Suprapubic skin (tissue), 4 donors: ENCODE measurements around the gene TRIM66. TPM values are rescaled to one million over a fixed set of nuclear protein-coding genes. Genes with fewer than 3 reads are reported as not detected.

Experiments
- DNase-seq, 2 donors: peaks; one replicate each; pipeline ENCODE4 v3.0.0-alpha.2; 2019; ENCODE audit warnings: low spot score in 2 of 2
- H3K27ac ChIP-seq: fragments of 200-600 bp; sonication (generic); one replicate; pipeline ENCODE4 v1.5.1; 2019
- H3K27me3 ChIP-seq: fragments of 200-600 bp; sonication (generic); one replicate; pipeline ENCODE4 v1.5.1; 2019
- H3K36me3 ChIP-seq: fragments of 200-600 bp; sonication (generic); one replicate; pipeline ENCODE4 v1.5.1; 2019
- H3K4me1 ChIP-seq: fragments of 200-600 bp; sonication (generic); one replicate; pipeline ENCODE4 v1.5.1; 2019
- H3K4me3 ChIP-seq: fragments of 200-600 bp; sonication (generic); one replicate; pipeline ENCODE4 v1.5.1; 2019; ENCODE audit warnings: mild to moderate bottlenecking
- H3K9me3 ChIP-seq: fragments of 200-600 bp; sonication (generic); one replicate; pipeline ENCODE4 v1.5.1; 2019
- CTCF ChIP-seq, 2 donors: fragments of 200-600 bp in 1 of 2; fragments of 450-650 bp in 1 of 2; sonication (generic) in 1 of 2; IDR thresholded peaks; one replicate each; pipeline ENCODE4 v1.5.1; 2016 to 2019; ENCODE audit warnings: antibody characterized with exemption in 2 of 2, mild to moderate bottlenecking in 1 of 2, moderate library complexity in 1 of 2
- EP300 ChIP-seq: sonication (generic); formaldehyde crosslinking; IDR thresholded peaks from one replicate; pipeline ENCODE4 v1.6.1; 2017; ENCODE audit warnings: antibody characterized with exemption
- POLR2A ChIP-seq, 2 donors: fragments of 450-650 bp; IDR thresholded peaks; one replicate each; pipeline ENCODE4 v1.6.1; 2017; ENCODE audit warnings: antibody characterized with exemption in 2 of 2, mild to moderate bottlenecking in 2 of 2, moderate library complexity in 2 of 2
- POLR2AphosphoS5 ChIP-seq, 3 donors: sonication (generic); formaldehyde crosslinking; IDR thresholded peaks; one replicate each; pipeline ENCODE4 v1.6.1; 2017; ENCODE audit warnings: antibody characterized with exemption in 3 of 3
- WGBS: methylation state at CpG from one replicate; pipeline ENCODE4 v1.1.5; 2018; 5-methylcytosine and 5-hydroxymethylcytosine counted together
- total RNA-seq, 4 donors: library from RNA; depleted of rRNA; stranded (reverse); fragments of >200 nt; gene quantifications; one replicate each; pipeline ENCODE4 v1.1.0, GENCODE V29; 2016

The TRIM66 gene
- total RNA-seq, 4 donors from 2014 or later, result 9.9 to 20.3 (median 11.7) TPM

GRCh38 chr11:8721609-8722500 is 39.4 kb upstream of the TRIM66 start:
- H3K27ac ChIP-seq, result peak overlapping the region; percentile 81
- H3K9me3 ChIP-seq, result no peaks in the 10 kb centered on the region
- H3K4me3 ChIP-seq, result no peak overlapping the region
- peaks cover 60% of the 10 kb centered on the region for H3K4me1 ChIP-seq
- no peaks in the 10 kb centered on the region for H3K27me3 ChIP-seq
- 32% methylated on average over 10 of the region's 13 CpGs for WGBS
- TF ChIP-seq CTCF (IDR thresholded peaks at IDR 0.05) (no peak), EP300 (no peak), POLR2A (IDR thresholded peaks at IDR 0.05) (no peak), POLR2AphosphoS5 (IDR thresholded peaks at IDR 0.05) (no peak)
- H3K36me3 ChIP-seq, result peaks cover 9% of the 10 kb centered on the region
- no peak for DNase-seq

- Histone ChIP-seq H3K36me3 (peaks cover 9% of the 10 kb centered on the region), H3K9me3 (no peaks in the 10 kb centered on the region), H3K27me3 (no peaks in the 10 kb centered on the region), H3K4me1 (peaks cover 68% of the 10 kb centered on the region), H3K27ac (peak overlapping the region; percentile 81), H3K4me3 (no peak overlapping the region)
- no peak for DNase-seq
- TF ChIP-seq CTCF (IDR thresholded peaks at IDR 0.05) (no peak), POLR2A (IDR thresholded peaks at IDR 0.05) (no peak), POLR2AphosphoS5 (IDR thresholded peaks at IDR 0.05) (no peak), EP300 (no peak)
- WGBS, result 33% methylated on average over 4 of the region's 5 CpGs
These were observed 38.6 kb upstream of the TRIM66 start for GRCh38 chr11:8720868-8721608.

- peaks cover 9% of the 10 kb centered on the region for H3K36me3 ChIP-seq
- no peak for DNase-seq
- no peaks in the 10 kb centered on the region for H3K9me3 ChIP-seq
- peak overlapping the region; percentile 81 for H3K27ac ChIP-seq
- no peak overlapping the region for H3K4me3 ChIP-seq
- H3K4me1 ChIP-seq, result peaks cover 74% of the 10 kb centered on the region
- no peaks in the 10 kb centered on the region for H3K27me3 ChIP-seq
- TF ChIP-seq CTCF (IDR thresholded peaks at IDR 0.05) (no peak), POLR2A (IDR thresholded peaks at IDR 0.05) (no peak), POLR2AphosphoS5 (IDR thresholded peaks at IDR 0.05) (no peak), EP300 (no peak)
- WGBS, result 53% methylated on average over 3 of the region's 3 CpGs
These were observed 37.9 kb upstream of the TRIM66 start for GRCh38 chr11:8720352-8720751.

- TF ChIP-seq EP300, result no peak
- no peak for TF ChIP-seq CTCF (IDR thresholded peaks at IDR 0.05)
- no peak for TF ChIP-seq POLR2A (IDR thresholded peaks at IDR 0.05)
- no peak for TF ChIP-seq POLR2AphosphoS5 (IDR thresholded peaks at IDR 0.05)
- no peak overlapping the region for H3K4me3 ChIP-seq
These were observed 37.3 kb upstream of the TRIM66 start for GRCh38 chr11:8719721-8720120.

GRCh38 chr11:8719211-8719649 is 36.8 kb upstream of the TRIM66 start:
- DNase-seq, result no peak
- TF ChIP-seq CTCF (IDR thresholded peaks at IDR 0.05) (no peak), POLR2AphosphoS5 (IDR thresholded peaks at IDR 0.05) (peak in 1 of 3 donors; percentile 70)
- Histone ChIP-seq H3K36me3 (peaks cover 2% of the 10 kb centered on the region), H3K27ac (peak overlapping the region; percentile 81), H3K9me3 (no peaks in the 10 kb centered on the region), H3K4me1 (peaks cover 74% of the 10 kb centered on the region), H3K4me3 (peak overlapping the region; percentile 10), H3K27me3 (no peaks in the 10 kb centered on the region)
- 16% methylated on average over 4 of the region's 4 CpGs for WGBS

More at GRCh38 chr11:8719721-8720120, 37.3 kb upstream of the TRIM66 start:
- peak overlapping the region; percentile 81 for H3K27ac ChIP-seq
- DNase-seq, result no peak
- no peaks in the 10 kb centered on the region for H3K9me3 ChIP-seq
- peaks cover 74% of the 10 kb centered on the region for H3K4me1 ChIP-seq
- H3K27me3 ChIP-seq, result no peaks in the 10 kb centered on the region
- H3K36me3 ChIP-seq, result peaks cover 6% of the 10 kb centered on the region
- 18% methylated on average over 2 of the region's 3 CpGs for WGBS
